ENCODE measurements around the gene SIGLEC12.

GRCh38 chr19:51503896-51504295, 2.3 kb upstream of the SIGLEC12 start:
- no peak for TF ChIP-seq POLR2AphosphoS5 (IDR thresholded peaks at IDR 0.05)
- TF ChIP-seq CTCF (IDR thresholded peaks at IDR 0.05 in 8 of 11, conservative IDR thresholded peaks at IDR 0.05 in 3 of 11), result no peak
